Epithelial cell of esophagus (primary cell): Measurements from ENCODE around the gene FIG4.
"Not testable (repeated sequence)": the region's sequence is repeated elsewhere in the genome, so short reads cannot be mapped to it uniquely, and the experiment has no call there.

Source experiments
- DNase-seq: peaks from one replicate; pipeline ENCODE4 v3.0.0; 2010; ENCODE audit warnings: low read depth
- H3K4me3 ChIP-seq: 2 replicates; pipeline ENCODE4 v1.5.1; 2011; ENCODE audit warnings: mild to moderate bottlenecking, low read length, control low read depth
- TF ChIP-seq, protein P1 (sequence below): IDR thresholded peaks from 2 replicates; pipeline ENCODE4 v1.5.1; 2011; ENCODE audit warnings: low read depth, mild to moderate bottlenecking, low read length, control low read depth, inconsistent platforms; ENCODE audit not compliant: insufficient read depth; ENCODE audit errors: missing control alignments

FIG4 gene

DNA sequence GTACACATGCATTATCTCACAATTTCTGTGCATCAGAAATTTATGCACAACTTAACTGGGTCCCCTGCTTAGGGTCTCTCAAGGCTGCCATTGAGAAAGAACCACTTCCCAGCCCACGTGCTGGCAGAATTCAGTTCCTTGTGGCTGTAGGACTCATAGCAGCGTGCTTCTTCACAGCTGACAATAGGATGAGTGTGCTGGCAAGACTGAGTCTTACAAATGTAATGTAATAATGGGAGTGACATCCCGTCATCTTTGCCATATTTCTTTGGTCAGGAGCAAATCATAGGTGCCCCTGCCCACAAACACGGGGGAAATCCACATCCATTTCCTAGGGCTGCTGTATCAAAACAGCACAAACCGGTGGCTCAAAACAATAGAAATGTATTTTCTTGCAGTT is 77.4 kb downstream of the FIG4 start:
- H3K4me3 ChIP-seq, result no peak overlapping the region
- DNase-seq, result peak; percentile 83
- TF ChIP-seq, protein P1, sequence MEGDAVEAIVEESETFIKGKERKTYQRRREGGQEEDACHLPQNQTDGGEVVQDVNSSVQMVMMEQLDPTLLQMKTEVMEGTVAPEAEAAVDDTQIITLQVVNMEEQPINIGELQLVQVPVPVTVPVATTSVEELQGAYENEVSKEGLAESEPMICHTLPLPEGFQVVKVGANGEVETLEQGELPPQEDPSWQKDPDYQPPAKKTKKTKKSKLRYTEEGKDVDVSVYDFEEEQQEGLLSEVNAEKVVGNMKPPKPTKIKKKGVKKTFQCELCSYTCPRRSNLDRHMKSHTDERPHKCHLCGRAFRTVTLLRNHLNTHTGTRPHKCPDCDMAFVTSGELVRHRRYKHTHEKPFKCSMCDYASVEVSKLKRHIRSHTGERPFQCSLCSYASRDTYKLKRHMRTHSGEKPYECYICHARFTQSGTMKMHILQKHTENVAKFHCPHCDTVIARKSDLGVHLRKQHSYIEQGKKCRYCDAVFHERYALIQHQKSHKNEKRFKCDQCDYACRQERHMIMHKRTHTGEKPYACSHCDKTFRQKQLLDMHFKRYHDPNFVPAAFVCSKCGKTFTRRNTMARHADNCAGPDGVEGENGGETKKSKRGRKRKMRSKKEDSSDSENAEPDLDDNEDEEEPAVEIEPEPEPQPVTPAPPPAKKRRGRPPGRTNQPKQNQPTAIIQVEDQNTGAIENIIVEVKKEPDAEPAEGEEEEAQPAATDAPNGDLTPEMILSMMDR, result no peak

DNA sequence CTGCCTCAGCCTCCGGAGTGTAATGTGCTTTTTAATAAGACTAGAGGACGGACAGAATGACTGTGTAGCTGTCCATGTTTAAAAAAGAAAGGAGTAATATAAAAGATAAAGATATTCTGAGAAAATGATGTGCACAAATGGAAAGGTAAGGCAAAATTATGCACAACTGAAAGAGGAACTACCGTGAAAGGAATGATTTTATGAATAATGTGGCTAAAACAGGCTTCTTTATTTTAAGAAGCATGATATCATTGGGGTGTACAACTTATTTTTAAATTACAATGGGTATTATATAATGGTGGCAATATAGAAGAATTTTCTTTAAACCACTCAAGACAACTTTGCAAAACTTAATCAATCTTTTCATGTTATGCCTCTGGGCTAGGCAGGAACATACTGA is 78.1 kb downstream of the FIG4 start:
- no peak for DNase-seq
- TF ChIP-seq, protein P1, result no peak
- no peak overlapping the region for H3K4me3 ChIP-seq

DNA sequence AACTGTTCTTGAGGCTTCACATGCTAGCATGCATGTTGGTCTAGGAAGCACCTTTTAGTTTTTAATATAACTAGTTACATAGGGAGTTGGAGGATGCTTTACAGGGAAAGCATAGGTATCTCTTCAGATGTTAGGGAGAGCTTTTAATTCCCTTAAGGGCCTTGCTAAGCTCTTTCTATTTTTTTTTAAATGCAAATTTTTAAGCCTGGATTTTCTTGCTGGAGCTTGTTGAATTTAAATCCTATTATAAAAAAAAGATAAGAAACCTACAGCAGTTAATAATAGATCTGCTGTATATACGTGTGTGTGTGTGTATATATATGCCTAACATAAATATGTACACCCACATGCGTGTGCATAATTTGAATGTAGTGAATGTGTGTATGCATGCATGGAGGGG is 79.0 kb downstream of the FIG4 start:
- no peak overlapping the region for H3K4me3 ChIP-seq
- TF ChIP-seq, protein P1, result no peak
- no peak for DNase-seq

DNA sequence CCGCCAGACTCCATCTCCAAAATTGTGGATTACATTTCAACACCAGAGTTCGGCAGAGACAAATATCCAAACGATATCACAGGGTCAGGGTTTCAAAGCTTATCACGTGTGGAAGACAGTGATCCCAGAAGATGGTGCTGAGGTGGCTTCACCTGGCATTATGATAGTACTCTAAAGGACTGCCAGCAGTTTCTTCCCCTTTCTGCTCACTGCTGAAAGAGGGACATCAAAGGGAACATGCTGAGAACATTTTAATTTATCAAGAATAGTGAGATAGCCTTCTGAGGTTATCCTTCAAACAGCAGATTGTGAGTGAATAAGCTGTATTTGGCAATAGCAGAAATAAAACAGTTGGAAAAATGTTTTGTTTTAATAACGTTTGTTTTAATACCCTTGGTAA is 79.7 kb downstream of the FIG4 start:
- DNase-seq, result no peak
- TF ChIP-seq, protein P1, result no peak
- no peak overlapping the region for H3K4me3 ChIP-seq

DNA sequence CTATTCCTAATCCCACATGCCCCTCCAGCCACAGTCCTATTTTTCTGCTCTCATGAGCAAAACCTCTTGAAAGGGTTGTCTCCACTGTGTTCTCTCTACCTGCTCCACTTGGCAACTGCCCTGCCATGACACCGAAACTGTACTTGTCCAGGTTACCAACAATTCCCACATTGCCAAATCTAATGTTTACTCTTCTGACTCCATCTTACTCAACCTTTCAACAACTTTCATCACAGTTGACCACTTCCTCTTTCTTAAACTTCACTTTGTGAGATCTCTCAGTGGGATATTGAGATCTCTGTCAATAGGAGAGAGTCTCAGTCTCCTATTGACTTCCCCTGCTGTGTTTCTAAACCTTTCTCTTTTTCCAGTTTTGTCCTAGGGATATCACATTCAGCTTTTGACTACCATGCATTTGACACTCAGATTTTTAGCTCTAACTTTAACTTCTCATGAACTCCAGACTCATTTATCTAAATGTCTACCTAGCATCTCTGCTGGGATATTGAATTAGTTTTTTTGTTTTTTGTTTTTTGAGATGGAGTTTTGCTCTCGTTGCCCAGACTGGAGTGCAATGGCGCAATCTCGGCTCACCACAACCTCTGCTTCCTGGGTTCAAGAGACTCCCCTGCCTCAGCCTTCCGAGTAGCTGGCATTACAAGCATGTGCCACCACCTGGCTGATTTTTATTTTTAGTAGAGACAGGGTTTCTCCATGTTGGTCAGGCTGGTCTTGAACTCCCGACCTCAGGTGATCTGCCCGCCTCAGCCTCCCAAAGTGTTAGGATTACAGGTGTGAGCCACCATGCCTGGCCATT is 81.1 kb downstream of the FIG4 start:
- peak; percentile 74 for DNase-seq
- not testable (repeated sequence) for H3K4me3 ChIP-seq

DNA sequence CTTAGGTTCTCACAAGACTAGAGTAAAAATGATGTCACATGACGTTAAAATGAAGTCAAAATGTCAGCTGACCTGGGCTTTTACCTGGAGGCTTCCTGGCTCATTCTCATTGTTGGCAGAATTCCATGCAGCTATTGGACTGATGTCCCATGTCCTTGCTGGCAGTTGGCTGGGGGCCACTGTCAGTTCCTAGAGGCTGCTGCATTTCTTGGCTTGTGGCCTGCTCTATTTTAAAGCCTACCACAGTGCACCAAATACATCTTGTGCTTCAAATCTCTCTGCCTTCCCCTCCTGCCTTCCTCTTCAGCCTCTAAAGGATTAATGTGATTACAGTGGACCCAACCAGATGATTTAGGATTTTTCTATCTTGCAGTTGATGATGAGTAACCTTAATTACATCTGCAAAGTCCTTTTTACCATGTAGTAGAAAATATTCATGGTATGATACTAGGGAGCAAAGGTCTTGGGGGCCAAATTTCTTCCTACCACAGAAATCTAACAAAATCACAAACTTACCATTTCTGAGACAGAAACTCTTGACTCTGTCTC is 81.9 kb downstream of the FIG4 start:
- TF ChIP-seq, protein P1, result no peak
- H3K4me3 ChIP-seq, result no peak overlapping the region
- DNase-seq, result no peak

DNA sequence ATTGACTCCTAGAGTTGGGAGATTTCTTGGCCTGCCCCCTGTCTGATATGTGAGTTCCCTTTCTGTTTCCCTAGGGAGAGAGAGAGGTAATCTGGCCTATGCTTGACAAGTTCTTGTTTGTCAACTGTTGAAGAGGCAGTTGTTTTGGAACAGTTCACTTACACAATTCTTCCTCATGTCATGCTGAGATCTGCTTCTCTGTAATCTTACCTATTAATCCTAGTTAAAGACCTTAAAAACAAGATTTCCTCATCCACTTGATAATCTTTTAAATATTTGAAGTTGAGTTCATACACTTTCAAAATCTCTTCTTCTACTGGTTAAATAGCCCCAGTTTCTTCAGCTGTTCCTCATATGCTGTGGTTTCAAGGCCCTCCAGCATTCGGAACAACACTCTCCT is 89.9 kb downstream of the FIG4 start:
- DNase-seq, result no peak
- TF ChIP-seq, protein P1, result no peak
- no peak overlapping the region for H3K4me3 ChIP-seq
